A549 (cell line): Measurements from ENCODE around the gene PEX3. TPM values are rescaled to one million over a fixed set of nuclear protein-coding genes. Genes with fewer than 3 reads are reported as not detected.
"Not testable (repeated sequence)": the region's sequence is repeated elsewhere in the genome, so short reads cannot be mapped to it uniquely, and the experiment has no call there.

Source experiments
- ATAC-seq, 2 experiments: fragments of 200-7000 bp in 1 of 2; fragments of >200 bp in 1 of 2; cut with Nextera tagmentation in 1 of 2; cut with Tn5 transposase in 1 of 2; 3 replicates each; pipeline versions ENCODE4 v1.8.0 to v1.9.1; 2018 to 2020; ENCODE audit warnings: mild to moderate bottlenecking in 1 of 2, moderate library complexity in 1 of 2
- CTCF ChIA-PET: fragments of 300-600 bp; sonication (Branson Sonifier 250); formaldehyde crosslinking; extraction: SDS; loops from one replicate; lab custom pipeline; 2021; ENCODE audit warnings: antibody characterized with exemption, inconsistent platforms; lab: Yijun Ruan, JAX
- POLR2A ChIA-PET: fragments of 350-600 bp; formaldehyde crosslinking; extraction: SDS; loops from one replicate; lab custom pipeline; 2021; ENCODE audit warnings: antibody characterized with exemption, inconsistent platforms; lab: Yijun Ruan, JAX
- DNase-seq, 2 experiments: peaks; one replicate each; pipeline versions ENCODE4 v3.0.0 to v3.0.0-alpha.2; 2011 to 2016; ENCODE audit warnings: low read depth in 1 of 2, low spot score in 1 of 2
- FAIRE-seq: peaks from 2 replicates; lab custom pipeline; 2011; peaks lifted over from hg19 to GRCh38; lab: Jason Lieb, UNC
- H3K27ac ChIP-seq, 2 experiments: fragments of >200 bp; sonication (Bioruptor Twin); formaldehyde crosslinking; 3 replicates each; pipeline ENCODE4 v1.5.1; 2016 to 2017
- H3K4me1 ChIP-seq: fragments of >200 bp; sonication (Bioruptor Twin); formaldehyde crosslinking; 3 replicates; pipeline ENCODE4 v1.6.1; 2016
- H3K4me2 ChIP-seq: fragments of >200 bp; sonication (Bioruptor Twin); formaldehyde crosslinking; 3 replicates; pipeline ENCODE4 v1.6.1; 2016
- H3K4me3 ChIP-seq: fragments of >200 bp; sonication (Bioruptor Twin); formaldehyde crosslinking; 3 replicates; pipeline ENCODE4 v1.5.1; 2016
- H3K9me3 ChIP-seq: fragments of >200 bp; sonication (Bioruptor Twin); formaldehyde crosslinking; 3 replicates; pipeline ENCODE4 v1.6.1; 2016
- CBX8 ChIP-seq: fragments of 200-600 bp; sonication (generic); IDR thresholded peaks from 2 replicates; pipeline ENCODE4 v1.6.1; 2016
- CHD4 ChIP-seq: fragments of 200-600 bp; sonication (generic); IDR thresholded peaks from 2 replicates; pipeline ENCODE4 v1.6.1; 2016; ENCODE audit warnings: antibody characterized with exemption, mild to moderate bottlenecking, borderline replicate concordance
- EP300 ChIP-seq, 2 experiments: fragments of >200 bp; sonication (Bioruptor Twin); formaldehyde crosslinking; IDR thresholded peaks; 2 replicates in 1 of 2; 3 replicates in 1 of 2; pipeline ENCODE4 v1.6.1; 2016 to 2017
- ESRRA ChIP-seq: fragments of 150-350 bp; IDR thresholded peaks from 2 replicates; pipeline ENCODE4 v1.6.1; 2014; ENCODE audit warnings: mild to moderate bottlenecking, low read length, borderline replicate concordance
- GATA3 ChIP-seq: IDR thresholded peaks from 2 replicates; pipeline ENCODE4 v1.6.1; 2012; ENCODE audit warnings: borderline replicate concordance
- HOXA7 ChIP-seq: fragments of 250-450 bp; sonication (Bioruptor Pico); IDR thresholded peaks from 2 replicates; pipeline ENCODE4 v1.5.0; 2020; ENCODE audit warnings: mild to moderate bottlenecking, moderate library complexity
- HOXB5 ChIP-seq: fragments of 250-450 bp; sonication (Bioruptor Pico); IDR thresholded peaks from 2 replicates; pipeline ENCODE4 v1.5.0; 2020; ENCODE audit warnings: mild to moderate bottlenecking, moderate library complexity
- KDM1A ChIP-seq: fragments of 200-600 bp; sonication (generic); IDR thresholded peaks from 2 replicates; pipeline ENCODE4 v1.6.1; 2016; ENCODE audit warnings: low read depth, mild to moderate bottlenecking
- MAFK ChIP-seq: fragments of 450-650 bp; IDR thresholded peaks from 2 replicates; pipeline ENCODE4 v1.6.1; 2014; ENCODE audit not compliant: partially characterized antibody
- NFE2L2 ChIP-seq: fragments of 150-350 bp; conservative IDR thresholded peaks from 2 replicates; pipeline ENCODE4 v1.6.1; 2014; ENCODE audit warnings: low read length
- NPAS2 ChIP-seq: fragments of 250-450 bp; sonication (Bioruptor Pico); IDR thresholded peaks from 2 replicates; pipeline ENCODE4 v1.8.0; 2022; ENCODE audit warnings: mild to moderate bottlenecking, moderate library complexity, borderline replicate concordance
- NR3C1 ChIP-seq: fragments of >200 bp; sonication (Bioruptor Twin); formaldehyde crosslinking; IDR thresholded peaks from 3 replicates; pipeline ENCODE4 v1.6.1; 2017
- POLR2A ChIP-seq: IDR thresholded peaks from 2 replicates; pipeline ENCODE4 v1.6.1; 2012; ENCODE audit warnings: mild to moderate bottlenecking, low read length
- POLR2AphosphoS2 ChIP-seq: conservative IDR thresholded peaks from 2 replicates; pipeline ENCODE4 v1.6.1; 2012; ENCODE audit warnings: low read length, improper control_type of control experiment, inconsistent platforms
- RARB ChIP-seq: fragments of 250-450 bp; sonication (Bioruptor Pico); IDR thresholded peaks from 2 replicates; pipeline ENCODE4 v1.8.0; 2021; ENCODE audit warnings: mild to moderate bottlenecking, moderate library complexity
- RCOR1 ChIP-seq: fragments of 150-350 bp; IDR thresholded peaks from 2 replicates; pipeline ENCODE4 v1.6.1; 2014; ENCODE audit warnings: antibody characterized with exemption, low read length, low read depth
- ZC3H11A ChIP-seq: fragments of 450-650 bp; IDR thresholded peaks from 2 replicates; pipeline ENCODE4 v1.6.1; 2014; ENCODE audit warnings: antibody characterized with exemption, mild to moderate bottlenecking
- ZSCAN20 ChIP-seq: fragments of 250-450 bp; sonication (Bioruptor Pico); IDR thresholded peaks from 2 replicates; pipeline ENCODE4 v1.8.0; 2022; ENCODE audit warnings: mild to moderate bottlenecking, moderate library complexity
- WGBS: methylation state at CpG from one replicate; pipeline ENCODE4 v1.1.6; 2017; ENCODE audit errors: missing lambda C conversion rate; 5-methylcytosine and 5-hydroxymethylcytosine counted together
- polyA plus RNA-seq, 4 experiments: library from polyadenylated mRNA; depleted of rRNA in 3 of 4; stranded (reverse); fragments of >200 nt; fragmentation: RNase III in 1 of 4; extraction: RNeasy Plus Mini Kit Qiagen cat#74134 plus additional on column Dnase treatment in 1 of 4; gene quantifications; 2 replicates in 3 of 4; 3 replicates in 1 of 4; pipeline ENCODE4 v1.2.3, GENCODE V29; 2011 to 2017
- TF ChIP-seq, protein P1 (sequence below): IDR thresholded peaks from 2 replicates; pipeline ENCODE4 v1.6.1; 2012; ENCODE audit warnings: low read depth, borderline replicate concordance
- TF ChIP-seq, protein P2 (sequence below): IDR thresholded peaks from 2 replicates; pipeline ENCODE4 v1.6.1; 2012

The PEX3 gene
- polyA plus RNA-seq, 2 of the 4 experiments (the other 2 are of a cell fraction), result 15.1 to 25.9 TPM

DNA sequence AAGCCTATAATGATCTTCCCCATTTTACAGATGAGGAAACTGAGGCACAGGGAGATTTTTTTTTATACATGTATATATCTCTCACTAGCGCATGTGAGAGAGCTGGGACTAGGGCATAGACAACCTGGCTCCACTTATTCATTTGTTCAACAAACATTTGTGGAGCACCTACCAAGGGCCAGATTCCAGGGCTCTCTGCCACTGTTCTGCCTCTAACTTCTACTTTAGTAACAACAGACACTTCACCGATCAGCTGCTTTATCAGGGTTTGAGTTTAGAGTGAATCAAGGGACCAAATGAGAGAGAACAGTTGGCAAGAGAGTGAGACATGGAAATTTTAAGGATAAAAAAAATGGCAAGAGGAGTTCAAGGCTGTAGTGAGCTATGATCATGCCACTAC is 7.5 kb upstream of the PEX3 start:
- ChIA-PET POLR2A (no interaction called here), CTCF (interaction anchor here (1.3 to 1.8 kb wide), 2 partner anchors 16 to 969 kb away, joined by 3 to 7 read pairs; no protein-coding TSS in a partner anchor)
- Histone ChIP-seq H3K4me2 (no peak overlapping the region), H3K4me1 (no peaks in the 10 kb centered on the region), H3K9me3 (no peaks in the 10 kb centered on the region), H3K27ac (no peak overlapping the region), H3K4me3 (no peak overlapping the region)
- no peak for FAIRE-seq
- TF ChIP-seq, protein P1, sequence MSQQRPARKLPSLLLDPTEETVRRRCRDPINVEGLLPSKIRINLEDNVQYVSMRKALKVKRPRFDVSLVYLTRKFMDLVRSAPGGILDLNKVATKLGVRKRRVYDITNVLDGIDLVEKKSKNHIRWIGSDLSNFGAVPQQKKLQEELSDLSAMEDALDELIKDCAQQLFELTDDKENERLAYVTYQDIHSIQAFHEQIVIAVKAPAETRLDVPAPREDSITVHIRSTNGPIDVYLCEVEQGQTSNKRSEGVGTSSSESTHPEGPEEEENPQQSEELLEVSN, result no peak
- TF ChIP-seq POLR2A, result no peak
- TF ChIP-seq ZC3H11A, result no peak
- no peak for TF ChIP-seq RCOR1
- no peak for TF ChIP-seq HOXA7 (CRISPR knock-in tag)
- no peak for TF ChIP-seq KDM1A
- TF ChIP-seq POLR2AphosphoS2, result no peak
- WGBS, result 94% methylated on average over 2 of the region's 2 CpGs
- ATAC-seq, result no peak
- no peak for DNase-seq

DNA sequence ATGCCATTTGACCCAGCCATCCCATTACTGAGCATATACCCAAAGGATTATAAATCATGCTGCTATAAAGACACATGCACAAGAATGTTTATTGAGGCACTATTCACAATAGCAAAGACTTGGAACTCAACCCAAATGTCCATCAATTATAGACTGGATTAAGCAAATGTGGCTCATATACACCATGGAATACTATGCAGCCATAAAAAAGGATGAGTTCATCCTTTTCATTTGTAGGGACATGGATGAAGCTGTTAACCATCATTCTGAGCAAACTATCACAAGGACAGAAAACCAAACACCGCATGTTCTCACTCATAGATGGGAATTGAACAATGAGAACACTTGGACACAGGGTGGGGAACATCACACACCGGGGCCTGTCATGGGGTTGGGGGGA is 2.7 kb upstream of the PEX3 start:
- FAIRE-seq, ATAC-seq: not testable (repeated sequence)
- CTCF ChIA-PET, result interaction anchor here (0.6 kb wide), 1 partner anchor 880 kb away, joined by 3 read pairs; no protein-coding TSS in a partner anchor

DNA sequence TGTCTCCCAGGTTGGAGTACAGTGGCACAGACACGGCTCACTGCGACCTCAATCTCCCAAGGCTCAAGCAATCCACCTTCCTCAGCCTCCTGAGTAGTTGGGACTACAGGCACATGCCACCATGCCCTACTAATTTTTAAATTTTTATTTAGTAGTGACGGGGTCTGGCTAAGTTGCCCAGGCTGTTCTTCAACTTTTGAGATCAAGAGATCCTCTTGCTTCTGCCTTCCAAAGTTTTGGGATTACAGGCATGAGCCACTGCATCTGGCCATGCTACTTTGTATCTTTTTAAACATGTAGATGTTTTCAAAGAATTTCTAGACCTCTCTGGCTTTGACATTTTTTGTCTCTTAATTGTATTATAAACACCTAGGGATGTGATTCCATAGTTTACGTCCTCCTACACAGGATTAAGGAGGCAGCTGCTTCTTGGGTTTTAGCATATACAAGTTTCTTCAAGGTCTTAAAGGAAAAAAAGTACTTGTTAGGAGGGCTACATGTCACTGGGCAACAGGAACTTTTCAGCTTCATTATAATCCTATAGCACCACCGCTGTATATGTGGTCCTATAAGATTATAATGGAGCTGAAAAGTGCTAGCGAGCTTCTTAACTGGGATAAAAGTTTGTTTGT is 1.4 kb upstream of the PEX3 start:
- 0 out of 3 replicates have a peak, but pooled peaks cover 10% of the 10 kb centered on the region for H3K4me1 ChIP-seq
- peak overlapping the region; percentile 87 for H3K4me3 ChIP-seq
- POLR2A ChIA-PET, result no interaction called here
- no peak for FAIRE-seq
- no peak for ATAC-seq
- H3K4me2 ChIP-seq, result peak overlapping the region; percentile 79
- CTCF ChIA-PET, result no interaction called here
- peak overlapping the region; percentile 88 to 97; a peak in 4 of 6 replicates for H3K27ac ChIP-seq
- no peaks in the 10 kb centered on the region for H3K9me3 ChIP-seq
- TF ChIP-seq NR3C1, result no peak
- TF ChIP-seq EP300 (IDR thresholded peaks at IDR 0.05), result no peak
- no peak for TF ChIP-seq NFE2L2
- no peak for TF ChIP-seq ESRRA
- TF ChIP-seq, protein P2, sequence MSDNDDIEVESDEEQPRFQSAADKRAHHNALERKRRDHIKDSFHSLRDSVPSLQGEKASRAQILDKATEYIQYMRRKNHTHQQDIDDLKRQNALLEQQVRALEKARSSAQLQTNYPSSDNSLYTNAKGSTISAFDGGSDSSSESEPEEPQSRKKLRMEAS, result no peak
- TF ChIP-seq ZSCAN20 (CRISPR knock-in tag), result no peak
- no peak for DNase-seq
- 87% methylated on average over 6 of the region's 6 CpGs for WGBS

More for the DNA sequence above, 2.7 kb upstream of the PEX3 start:
- H3K27ac ChIP-seq, H3K4me3 ChIP-seq, H3K9me3 ChIP-seq, H3K4me2 ChIP-seq, POLR2A ChIA-PET, DNase-seq: not testable (repeated sequence)
- 94% methylated on average over 2 of the region's 2 CpGs for WGBS
- H3K4me1 ChIP-seq, result 0 out of 3 replicates have a peak, but pooled peaks cover 10% of the 10 kb centered on the region

DNA sequence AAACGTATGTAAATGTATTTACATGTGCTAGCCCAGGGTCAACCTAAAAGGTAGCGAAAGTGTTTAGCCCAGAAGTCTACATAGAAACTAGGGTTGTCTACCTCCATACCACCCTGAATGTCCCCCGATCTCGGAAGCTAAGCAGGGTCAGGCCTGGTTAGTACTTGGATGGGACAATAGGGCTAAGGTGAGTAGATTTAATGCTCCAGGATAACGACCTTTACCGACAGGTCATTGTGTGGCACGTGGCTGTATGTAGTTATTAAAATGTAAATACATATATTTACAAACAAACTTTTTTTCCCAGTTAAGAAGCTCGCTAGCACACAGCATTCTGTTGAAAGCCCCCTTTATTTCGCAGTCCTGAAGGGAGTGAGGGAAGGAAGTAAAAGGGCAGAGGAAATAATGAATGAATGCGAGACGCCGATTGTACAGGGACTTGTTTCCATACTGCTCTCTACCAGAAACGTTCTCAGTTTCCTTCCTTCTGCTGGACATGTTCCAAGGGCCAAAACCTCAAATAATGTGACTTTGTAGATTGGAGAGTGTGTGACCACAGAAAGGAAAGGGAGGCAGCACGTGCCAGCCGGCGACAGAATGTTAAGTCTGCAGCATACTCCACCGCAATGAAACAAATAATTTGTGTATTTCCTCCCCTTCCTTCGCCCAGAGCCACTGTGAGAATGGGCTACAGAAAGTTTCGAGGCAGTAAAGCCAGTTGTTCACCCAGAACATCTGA is 722 bp upstream of the PEX3 start:
- Histone ChIP-seq H3K4me3 (peak overlapping the region; percentile 87), H3K27ac (peak overlapping the region; percentile 88 to 97), H3K4me2 (peak overlapping the region; percentile 79), H3K4me1 (0 out of 3 replicates have a peak, but pooled peaks cover 10% of the 10 kb centered on the region), H3K9me3 (no peaks in the 10 kb centered on the region)
- TF ChIP-seq RARB (CRISPR knock-in tag) (no peak), CHD4 (no peak), MAFK (no peak), GATA3 (no peak), NPAS2 (CRISPR knock-in tag) (no peak), CBX8 (no peak), HOXB5 (CRISPR knock-in tag) (no peak), ESRRA (no peak)
- POLR2A ChIA-PET, result interaction anchor here (1.0 to 1.2 kb wide), 4 partner anchors 8 to 975 kb away, joined by 3 to 7 read pairs (median 4); partner anchors contain the start of gene FUCA2
- peak; percentile 20 to 23; a peak in 2 of 6 replicates for ATAC-seq
- DNase-seq, result peak in 1 of 2 experiments; percentile 14
- 6% methylated on average over 19 of the region's 19 CpGs for WGBS
- CTCF ChIA-PET, result no interaction called here
- no peak for FAIRE-seq
